HG03520 (cell line): ENCODE data around the gene FERMT2.

Source experiments
- ATAC-seq: cut with Tn5 transposase; IDR thresholded peaks from one replicate; pipeline ENCODE4 v1.9.1; 2021; ENCODE audit warnings: mild to moderate bottlenecking, moderate library complexity; ENCODE audit not compliant: unreplicated experiment

Gene FERMT2

GRCh38 chr14:52950898-52951680 is at the start of gene FERMT2:
Gene FERMT2, minus strand, starts transcription at chr14:52951050. Its CDS starts 482 bp downstream, at chr14:52950568.
- ATAC-seq: no peak

- no peak for ATAC-seq
Observed at GRCh38 chr14:52998376-52999015, 47.6 kb upstream of the FERMT2 start.

GRCh38 chr14:52996493-52996892 is 45.6 kb upstream of the FERMT2 start:
- ATAC-seq: no peak

- ATAC-seq: no peak
Observed at GRCh38 chr14:52995998-52996397, 45.1 kb upstream of the FERMT2 start.

GRCh38 chr14:52992236-52992870 is 41.5 kb upstream of the FERMT2 start:
- no peak for ATAC-seq

- no peak for ATAC-seq
Observed at GRCh38 chr14:52988139-52988538, 37.3 kb upstream of the FERMT2 start.

GRCh38 chr14:52987514-52987913 is 36.7 kb upstream of the FERMT2 start:
- no peak for ATAC-seq

GRCh38 chr14:52987042-52987441 is 36.2 kb upstream of the FERMT2 start:
- ATAC-seq: no peak

GRCh38 chr14:52977798-52978197 is 26.9 kb upstream of the FERMT2 start:
- ATAC-seq: no peak

- ATAC-seq: no peak
Observed at GRCh38 chr14:52974406-52974805, 23.6 kb upstream of the FERMT2 start.

- ATAC-seq: no peak
Observed at GRCh38 chr14:52961060-52961639, 10.3 kb upstream of the FERMT2 start.

GRCh38 chr14:52960627-52961026 is 9.8 kb upstream of the FERMT2 start:
- ATAC-seq: no peak

GRCh38 chr14:52954346-52955214 is 3.7 kb upstream of the FERMT2 start:
- no peak for ATAC-seq

- ATAC-seq: no peak
Observed at GRCh38 chr14:52951681-52952554, 1.1 kb upstream of the FERMT2 start.

- no peak for ATAC-seq
Observed at GRCh38 chr14:52950410-52950897, 396 bp downstream of the FERMT2 start.

- no peak for ATAC-seq
Observed at GRCh38 chr14:52949711-52950409, 990 bp downstream of the FERMT2 start.

GRCh38 chr14:52949249-52949648 is 1.6 kb downstream of the FERMT2 start:
- no peak for ATAC-seq

- ATAC-seq: no peak
Observed at GRCh38 chr14:52948836-52949235, 2.0 kb downstream of the FERMT2 start.

GRCh38 chr14:52948039-52948438 is 2.8 kb downstream of the FERMT2 start:
- no peak for ATAC-seq
